Endodermal cell (in vitro differentiated cells): Measurements from ENCODE around the gene GABRG1. TPM values are rescaled to one million over a fixed set of nuclear protein-coding genes. Genes with fewer than 3 reads are reported as not detected.

Source experiments
- DNase-seq: peaks from one replicate; pipeline ENCODE4 v3.0.0-alpha.2; 2017
- H3K27ac ChIP-seq: 2 replicates; pipeline ENCODE4 v1.5.1; 2013; ENCODE audit warnings: mild to moderate bottlenecking, low read depth, low read length, moderate library complexity
- H3K27me3 ChIP-seq: 2 replicates; pipeline ENCODE4 v1.6.1; 2013; ENCODE audit warnings: mild to moderate bottlenecking, low read length, moderate library complexity; ENCODE audit not compliant: insufficient read depth, control insufficient read depth, poor library complexity, severe bottlenecking
- H3K36me3 ChIP-seq: 2 replicates; pipeline ENCODE4 v1.7.0; 2013; ENCODE audit warnings: mild to moderate bottlenecking, low read length, moderate library complexity; ENCODE audit not compliant: control insufficient read depth, insufficient read depth
- H3K4me1 ChIP-seq: one replicate; pipeline ENCODE4 v1.7.0; 2013; ENCODE audit warnings: low read length; ENCODE audit not compliant: control insufficient read depth, insufficient read depth
- H3K4me3 ChIP-seq: 2 replicates; pipeline ENCODE4 v1.5.1; 2013; ENCODE audit warnings: mild to moderate bottlenecking, low read length, moderate library complexity
- H3K9ac ChIP-seq: 2 replicates; pipeline ENCODE4 v1.6.1; 2013; ENCODE audit warnings: mild to moderate bottlenecking, low read length, moderate library complexity; ENCODE audit not compliant: poor library complexity, severe bottlenecking; ENCODE audit errors: extremely low read depth
- H3K9me3 ChIP-seq: 2 replicates; pipeline ENCODE4 v1.6.1; 2013; ENCODE audit warnings: mild to moderate bottlenecking, low read length, moderate library complexity; ENCODE audit not compliant: control insufficient read depth
- H3K27ac Mint-ChIP-seq: 2 replicates; pipeline ENCODE4 v1.8.0; 2020; ENCODE audit warnings: mixed read lengths
- H3K27me3 Mint-ChIP-seq: 2 replicates; pipeline ENCODE4 v1.8.0; 2021; ENCODE audit warnings: mild to moderate bottlenecking, mixed read lengths; ENCODE audit not compliant: insufficient read depth
- H3K36me3 Mint-ChIP-seq: 2 replicates; pipeline ENCODE4 v1.8.0; 2020; ENCODE audit warnings: low read depth, mixed read lengths
- H3K4me1 Mint-ChIP-seq: 2 replicates; pipeline ENCODE4 v1.8.0; 2020; ENCODE audit warnings: mixed read lengths
- H3K4me3 Mint-ChIP-seq: 2 replicates; pipeline ENCODE4 v1.8.0; 2020; ENCODE audit warnings: mild to moderate bottlenecking, moderate library complexity, mixed read lengths
- H3K9me3 Mint-ChIP-seq: 2 replicates; pipeline ENCODE4 v1.8.0; 2020; ENCODE audit warnings: mild to moderate bottlenecking, mixed read lengths
- WGBS, 2 experiments: methylation state at CpG; one replicate each; pipeline versions ENCODE4 v1.1.5 to v1.1.7; 2013; ENCODE audit warnings: missing lambda C conversion rate in 2 of 2, mixed read lengths in 1 of 2; ENCODE audit not compliant: insufficient coverage in 1 of 2, insufficient read length in 1 of 2; 5-methylcytosine and 5-hydroxymethylcytosine counted together
- total RNA-seq, 2 donors: library from RNA; stranded (reverse); fragmentation: NEBNext Ultra II Directional in 1 of 2; extraction: Animal tissue kit (Norgen Biotek cat#: 25700) in 1 of 2; gene quantifications; 2 replicates in 1 of 2; 3 replicates in 1 of 2; pipeline ENCODE4 v1.2.1, GENCODE V29; 2021
- TF ChIP-seq, protein P1 (sequence below): fragments of 200-600 bp; sonication (generic); conservative IDR thresholded peaks from 2 replicates; pipeline ENCODE4 v1.5.0; 2021; ENCODE audit warnings: antibody characterized with exemption, mild to moderate bottlenecking

The GABRG1 gene
- total RNA-seq, 2 donors from 2014 or later, result 0.07 to 0.09 TPM

DNA sequence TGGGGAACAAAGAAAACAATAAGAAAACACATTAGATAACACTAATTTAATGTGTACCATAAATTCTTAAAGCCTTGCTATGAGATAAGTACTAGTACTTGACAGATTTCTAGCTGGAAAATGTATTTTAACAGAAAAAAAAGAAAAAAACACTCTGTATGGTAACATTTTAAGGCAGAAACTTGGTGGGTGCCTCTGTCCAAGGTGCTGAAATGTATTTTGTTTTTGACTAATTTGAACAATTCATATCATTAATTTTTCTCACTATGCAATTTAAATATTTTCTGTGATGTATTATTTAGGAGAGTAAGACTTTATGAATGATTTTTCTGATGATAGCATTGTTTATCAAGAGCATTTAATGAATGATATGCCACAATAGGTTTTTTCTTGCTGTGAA is 107.5 kb downstream of the GABRG1 start:
- Histone ChIP-seq H3K4me1 (no peaks in the 10 kb centered on the region), H3K36me3 (no peaks in the 10 kb centered on the region), H3K27me3 (no peaks in the 10 kb centered on the region), H3K4me3 (no peak overlapping the region), H3K27ac (no peak overlapping the region), H3K9ac (no peak overlapping the region), H3K9me3 (no peaks in the 10 kb centered on the region)
- Mint-ChIP-seq H3K4me1 (no peaks in the 10 kb centered on the region), H3K27me3 (no peaks in the 10 kb centered on the region), H3K36me3 (no peaks in the 10 kb centered on the region), H3K27ac (no peak overlapping the region), H3K4me3 (no peak overlapping the region), H3K9me3 (no peaks in the 10 kb centered on the region)
- DNase-seq, result no peak
- TF ChIP-seq, protein P1, sequence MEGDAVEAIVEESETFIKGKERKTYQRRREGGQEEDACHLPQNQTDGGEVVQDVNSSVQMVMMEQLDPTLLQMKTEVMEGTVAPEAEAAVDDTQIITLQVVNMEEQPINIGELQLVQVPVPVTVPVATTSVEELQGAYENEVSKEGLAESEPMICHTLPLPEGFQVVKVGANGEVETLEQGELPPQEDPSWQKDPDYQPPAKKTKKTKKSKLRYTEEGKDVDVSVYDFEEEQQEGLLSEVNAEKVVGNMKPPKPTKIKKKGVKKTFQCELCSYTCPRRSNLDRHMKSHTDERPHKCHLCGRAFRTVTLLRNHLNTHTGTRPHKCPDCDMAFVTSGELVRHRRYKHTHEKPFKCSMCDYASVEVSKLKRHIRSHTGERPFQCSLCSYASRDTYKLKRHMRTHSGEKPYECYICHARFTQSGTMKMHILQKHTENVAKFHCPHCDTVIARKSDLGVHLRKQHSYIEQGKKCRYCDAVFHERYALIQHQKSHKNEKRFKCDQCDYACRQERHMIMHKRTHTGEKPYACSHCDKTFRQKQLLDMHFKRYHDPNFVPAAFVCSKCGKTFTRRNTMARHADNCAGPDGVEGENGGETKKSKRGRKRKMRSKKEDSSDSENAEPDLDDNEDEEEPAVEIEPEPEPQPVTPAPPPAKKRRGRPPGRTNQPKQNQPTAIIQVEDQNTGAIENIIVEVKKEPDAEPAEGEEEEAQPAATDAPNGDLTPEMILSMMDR, result no peak

DNA sequence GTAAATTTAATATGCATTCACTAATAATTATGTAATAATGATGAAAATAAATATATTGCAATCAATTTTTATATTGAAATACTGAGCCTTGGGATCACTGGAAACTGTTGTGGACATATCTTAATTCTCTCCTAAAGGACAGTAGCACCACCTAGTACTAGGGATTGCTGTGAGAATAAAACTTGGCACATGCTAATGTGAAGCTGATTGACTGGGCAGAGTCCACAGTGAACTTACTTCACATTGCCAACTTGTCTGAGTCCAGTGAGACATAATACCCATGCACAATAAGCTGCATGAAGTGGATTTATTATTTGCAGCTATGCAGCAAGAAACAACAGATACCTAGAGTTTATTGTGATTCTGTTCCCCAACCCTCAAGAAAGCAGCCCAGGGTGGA is 131.1 kb downstream of the GABRG1 start:
- Histone ChIP-seq H3K27ac (no peak overlapping the region), H3K4me3 (no peak overlapping the region), H3K36me3 (no peaks in the 10 kb centered on the region), H3K9me3 (no peaks in the 10 kb centered on the region), H3K9ac (no peak overlapping the region), H3K27me3 (no peaks in the 10 kb centered on the region), H3K4me1 (no peaks in the 10 kb centered on the region)
- H3K9me3 Mint-ChIP-seq, result no peaks in the 10 kb centered on the region
- peaks cover 6% of the 10 kb centered on the region for H3K27me3 Mint-ChIP-seq
- TF ChIP-seq, protein P1, result no peak
- peaks cover 1% of the 10 kb centered on the region for H3K4me1 Mint-ChIP-seq
- H3K36me3 Mint-ChIP-seq, result no peaks in the 10 kb centered on the region
- no peak for DNase-seq
- no peak overlapping the region for H3K27ac Mint-ChIP-seq
- H3K4me3 Mint-ChIP-seq, result no peak overlapping the region

DNA sequence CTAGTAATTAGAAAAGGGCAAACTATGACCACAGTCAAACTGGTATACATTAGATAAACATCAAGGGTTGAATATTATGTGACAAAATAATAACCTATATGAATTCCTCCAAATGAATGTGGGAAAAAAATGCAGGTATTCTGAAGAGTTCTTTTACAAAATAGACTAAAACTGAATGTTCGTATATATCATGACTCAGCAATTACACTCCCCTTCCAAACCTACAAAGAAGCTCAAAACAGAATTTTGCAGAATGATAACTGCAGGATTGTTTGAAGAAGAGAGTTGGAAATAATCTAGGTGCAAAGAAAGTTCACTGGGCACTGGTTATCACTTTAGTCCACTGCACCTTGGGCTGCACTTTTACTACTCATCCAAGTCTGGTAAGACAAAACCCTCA is 134.1 kb downstream of the GABRG1 start:
- 100% methylated on average over 1 of the region's 1 CpG; no CpG with 5 or more reads in 1 of the 2 experiments for WGBS, 2 experiments

More for the DNA sequence above, 134.1 kb downstream of the GABRG1 start:
- Histone ChIP-seq H3K27me3 (no peaks in the 10 kb centered on the region), H3K9me3 (peaks cover 6% of the 10 kb centered on the region), H3K4me3 (no peak overlapping the region), H3K36me3 (no peaks in the 10 kb centered on the region), H3K9ac (no peak overlapping the region), H3K27ac (no peak overlapping the region), H3K4me1 (no peaks in the 10 kb centered on the region)
- no peaks in the 10 kb centered on the region for H3K36me3 Mint-ChIP-seq
- DNase-seq, result no peak
- H3K27me3 Mint-ChIP-seq, result peaks cover 9% of the 10 kb centered on the region
- peaks cover 6% of the 10 kb centered on the region for H3K4me1 Mint-ChIP-seq
- peaks cover 6% of the 10 kb centered on the region for H3K9me3 Mint-ChIP-seq
- TF ChIP-seq, protein P1, result no peak
- H3K27ac Mint-ChIP-seq, result no peak overlapping the region
- no peak overlapping the region for H3K4me3 Mint-ChIP-seq
